ENCODE data around the gene DYNC1H1.
A peak's percentile ranks its signal among the peaks of the same experiment; 100 is the strongest.

DYNC1H1 gene

DNA sequence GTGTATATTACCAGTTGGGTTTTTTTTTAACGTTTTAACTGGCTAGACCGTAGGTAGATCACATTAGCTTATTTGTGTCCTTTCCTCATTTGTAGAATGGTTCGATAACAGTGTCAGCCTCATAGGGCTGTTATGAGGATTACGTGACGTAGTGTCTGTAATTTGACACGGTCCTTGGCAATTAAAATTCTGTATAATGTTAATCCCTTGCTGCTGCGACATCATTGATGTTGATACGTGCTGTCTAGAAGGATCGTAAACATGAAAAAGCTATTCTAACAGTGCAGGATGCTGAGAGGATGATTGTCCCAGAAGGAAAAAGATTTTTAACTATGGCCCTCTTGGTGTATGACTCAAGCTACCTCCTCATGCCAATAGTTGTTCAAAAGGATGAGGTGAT, 71.5 kb downstream of the DYNC1H1 start:
- DNase-seq (ENCODE audit: low read depth) = no peak

DNA sequence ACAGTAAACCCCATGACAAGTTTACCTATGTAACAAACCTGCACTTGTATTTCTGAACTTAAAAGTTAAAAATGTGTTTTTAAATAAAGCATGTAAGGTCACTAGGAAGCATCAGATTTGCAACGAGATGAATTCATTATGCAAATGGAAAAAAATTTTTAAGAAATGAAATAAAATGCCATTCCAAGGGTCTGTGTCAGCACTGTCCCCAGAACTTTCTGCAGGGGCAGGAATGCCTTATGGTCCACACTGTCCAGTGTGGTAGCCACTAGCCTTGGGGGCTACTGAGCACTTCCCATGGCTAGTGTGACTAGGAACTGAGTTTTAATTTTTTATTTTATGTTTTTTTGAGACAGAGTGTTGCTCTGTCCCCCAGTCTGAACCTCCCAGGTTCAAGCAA, 73.3 kb downstream of the DYNC1H1 start:
- no peak for DNase-seq (ENCODE audit: low read depth)

DNA sequence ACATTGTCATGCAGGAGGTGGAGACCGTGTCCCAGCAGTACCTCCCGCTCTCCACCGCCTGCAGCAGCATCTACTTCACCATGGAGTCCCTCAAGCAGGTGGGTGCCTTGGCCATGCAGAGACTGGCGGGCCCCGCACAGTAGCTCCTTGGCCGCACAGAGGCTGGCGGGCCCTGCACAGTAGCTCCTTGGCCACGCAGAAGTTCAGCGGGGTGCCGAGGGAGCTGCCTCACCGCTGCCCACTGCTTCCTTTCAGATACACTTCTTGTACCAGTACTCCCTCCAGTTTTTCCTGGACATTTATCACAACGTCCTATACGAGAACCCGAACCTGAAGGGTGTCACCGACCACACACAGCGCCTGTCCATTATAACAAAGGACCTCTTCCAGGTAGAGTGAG, 74.8 kb downstream of the DYNC1H1 start:
- no peak for DNase-seq (ENCODE audit: low read depth)

DNA sequence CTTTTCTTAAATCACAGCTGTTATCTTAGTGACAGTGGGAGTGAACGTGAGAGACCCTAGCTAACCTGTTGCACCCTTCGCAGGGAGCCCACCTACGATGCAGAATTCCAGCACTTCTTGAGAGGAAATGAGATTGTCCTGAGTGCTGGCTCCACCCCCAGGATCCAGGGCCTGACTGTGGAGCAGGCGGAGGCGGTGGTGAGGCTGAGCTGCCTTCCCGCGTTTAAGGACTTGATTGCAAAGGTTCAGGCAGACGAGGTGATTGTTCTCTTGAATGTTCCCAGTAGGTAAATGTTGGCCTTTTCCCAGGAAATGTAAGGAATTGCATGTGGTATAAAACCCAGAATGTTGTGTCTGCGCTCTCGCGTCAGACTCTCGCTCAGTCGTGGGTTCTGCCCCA, 75.8 kb downstream of the DYNC1H1 start:
- no peak for DNase-seq (ENCODE audit: low read depth)

DNA sequence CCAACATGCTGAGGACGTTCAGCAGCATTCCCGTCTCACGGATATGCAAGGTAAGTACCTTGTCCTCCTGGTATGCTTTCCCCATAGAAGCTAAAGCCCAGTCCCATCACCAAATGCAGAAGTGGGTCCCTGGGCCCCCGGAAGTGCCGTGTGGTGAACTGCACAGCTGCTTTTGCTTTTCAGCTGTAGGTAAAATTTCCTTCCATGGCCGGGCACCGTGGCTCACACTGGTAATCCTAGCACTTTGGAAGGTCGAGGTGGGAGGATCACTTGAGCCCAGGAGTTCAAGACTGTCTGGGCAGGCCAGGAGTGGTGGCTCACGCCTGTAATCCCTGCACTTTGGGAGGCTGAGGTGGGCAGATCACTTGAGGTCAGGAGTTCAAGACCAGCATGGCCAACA, 78.3 kb downstream of the DYNC1H1 start:
- no peak for DNase-seq (ENCODE audit: low read depth)

DNA sequence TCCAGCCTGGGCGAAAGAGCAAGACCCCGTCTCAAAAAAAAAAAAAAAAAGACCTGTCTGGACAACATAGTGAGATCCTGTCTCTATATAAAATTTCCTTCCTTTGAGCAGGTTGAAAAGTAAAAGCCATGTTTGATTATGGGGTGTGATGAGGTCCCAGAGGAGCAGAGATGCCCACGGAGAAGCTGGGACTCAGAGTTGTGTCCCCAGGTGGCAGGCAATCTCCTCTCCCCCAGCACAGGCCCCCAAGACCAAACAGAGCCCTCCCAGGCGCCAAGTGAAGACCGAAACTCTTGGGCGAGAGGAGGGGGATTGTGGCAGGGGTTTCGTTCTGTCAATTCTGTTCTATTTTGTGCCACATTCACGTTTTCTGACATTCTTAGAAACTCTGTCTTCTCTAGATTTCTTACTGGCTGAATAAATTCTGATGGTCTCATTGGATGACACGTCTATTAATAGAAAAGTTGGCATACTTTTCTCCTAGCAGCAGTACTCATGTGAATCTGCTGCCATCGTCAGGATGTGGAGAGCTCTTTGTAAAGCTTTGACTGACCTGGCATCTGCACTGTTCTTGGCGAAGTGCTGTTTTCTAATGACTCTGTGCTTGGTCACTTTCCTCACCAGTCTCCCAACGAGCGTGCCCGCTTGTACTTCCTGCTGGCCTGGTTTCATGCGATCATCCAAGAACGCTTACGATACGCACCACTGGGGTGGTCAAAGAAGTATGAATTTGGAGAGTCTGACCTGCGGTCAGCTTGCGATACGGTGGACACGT, 79.1 kb downstream of the DYNC1H1 start:
- DNase-seq (ENCODE audit: low read depth) = no peak

DNA sequence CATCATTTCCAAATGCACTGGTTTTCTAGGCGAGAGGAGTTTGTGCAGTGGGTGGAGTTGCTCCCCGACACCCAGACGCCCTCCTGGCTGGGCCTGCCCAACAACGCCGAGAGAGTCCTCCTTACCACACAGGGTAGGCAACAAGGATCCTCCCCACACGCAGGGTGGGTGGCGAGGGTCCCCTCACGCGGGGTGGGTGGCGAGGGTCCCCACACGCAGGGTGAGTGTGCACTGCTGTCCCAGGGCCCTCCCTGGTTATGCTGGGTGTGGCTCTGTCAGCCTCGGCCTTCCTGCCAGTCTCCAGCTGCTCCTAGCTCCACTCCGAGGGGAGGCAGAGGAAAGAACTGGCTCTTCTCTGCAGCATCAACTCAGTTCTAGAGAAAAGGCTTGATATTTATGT, 80.2 kb downstream of the DYNC1H1 start:
- no peak for DNase-seq (ENCODE audit: low read depth)

DNA sequence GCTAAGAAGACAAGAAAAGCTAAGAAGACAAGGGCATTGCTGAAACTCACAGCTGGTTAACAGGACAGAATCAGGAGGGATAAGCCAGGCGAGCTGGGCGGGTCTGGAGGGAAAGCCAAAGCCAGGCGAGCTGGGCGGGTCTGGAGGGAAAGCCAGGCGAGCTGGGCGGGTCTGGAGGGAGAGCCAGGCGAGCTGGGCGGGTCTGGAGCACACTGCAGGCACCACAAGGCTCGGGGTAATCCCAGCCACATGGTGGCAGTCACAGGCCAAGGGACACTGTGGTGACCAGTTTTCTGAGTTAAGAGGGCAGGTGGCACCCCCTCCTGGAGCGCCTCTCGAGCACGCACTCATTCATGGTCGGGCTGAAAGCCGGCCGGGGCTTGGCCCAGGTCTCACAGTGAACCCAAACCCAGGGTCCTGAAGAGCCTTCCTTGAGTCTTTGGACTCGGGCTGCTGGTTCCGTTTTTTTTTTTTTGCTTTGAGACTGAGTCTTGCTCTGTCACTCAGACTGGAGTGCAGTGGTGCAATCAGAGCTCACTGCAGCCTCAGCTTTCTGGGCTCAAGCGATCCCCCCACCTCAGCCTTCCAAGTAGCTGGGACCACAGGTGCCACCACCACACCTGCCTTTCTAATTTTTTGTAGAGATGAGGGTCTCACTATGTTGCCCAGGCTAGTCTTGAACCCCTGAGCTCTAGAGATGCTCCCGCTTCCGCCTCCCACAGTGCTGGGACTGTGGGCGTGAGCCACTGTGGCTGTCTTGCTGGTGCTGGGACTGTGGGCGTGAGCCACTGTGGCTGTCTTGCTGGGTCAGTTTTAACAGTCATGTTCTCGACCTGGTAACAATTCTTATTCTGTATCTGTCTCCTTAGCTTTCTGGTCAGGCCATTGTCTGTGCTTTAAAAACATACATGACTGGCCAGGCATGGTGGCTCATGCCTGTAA, 82.2 kb downstream of the DYNC1H1 start:
- DNase-seq (ENCODE audit: low read depth) = no peak

DNA sequence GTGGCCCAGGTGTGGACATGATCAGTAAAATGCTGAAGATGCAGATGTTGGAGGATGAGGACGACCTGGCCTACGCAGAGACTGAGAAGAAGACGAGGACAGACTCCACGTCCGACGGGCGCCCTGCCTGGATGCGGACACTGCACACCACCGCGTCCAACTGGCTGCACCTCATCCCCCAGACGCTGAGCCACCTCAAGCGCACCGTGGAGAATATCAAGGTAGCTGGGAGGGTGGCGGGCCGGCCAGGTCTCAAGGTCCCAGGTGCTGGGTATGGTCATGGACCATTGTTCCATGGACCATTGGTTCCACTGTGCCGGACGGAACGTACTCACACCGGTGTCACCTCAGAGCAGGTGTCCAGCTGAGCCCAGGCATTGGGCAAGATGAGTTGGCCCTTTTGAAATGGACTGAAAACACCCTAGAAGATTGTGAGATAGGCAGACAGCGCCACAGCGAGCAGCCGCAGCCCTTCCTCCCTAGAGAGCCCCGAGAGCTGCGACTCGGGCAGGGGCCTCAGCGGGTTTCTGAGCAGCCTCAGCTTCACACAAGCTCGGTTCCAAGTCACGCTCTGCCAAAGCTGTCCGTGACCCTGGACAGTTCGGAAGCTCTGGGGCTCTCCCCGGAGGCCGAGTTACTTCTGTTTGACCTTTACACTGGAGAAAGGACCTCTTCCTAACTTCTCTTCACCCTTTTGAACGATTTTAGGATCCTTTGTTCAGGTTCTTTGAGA, 83.6 kb downstream of the DYNC1H1 start:
- no peak for DNase-seq (ENCODE audit: low read depth)

DNA sequence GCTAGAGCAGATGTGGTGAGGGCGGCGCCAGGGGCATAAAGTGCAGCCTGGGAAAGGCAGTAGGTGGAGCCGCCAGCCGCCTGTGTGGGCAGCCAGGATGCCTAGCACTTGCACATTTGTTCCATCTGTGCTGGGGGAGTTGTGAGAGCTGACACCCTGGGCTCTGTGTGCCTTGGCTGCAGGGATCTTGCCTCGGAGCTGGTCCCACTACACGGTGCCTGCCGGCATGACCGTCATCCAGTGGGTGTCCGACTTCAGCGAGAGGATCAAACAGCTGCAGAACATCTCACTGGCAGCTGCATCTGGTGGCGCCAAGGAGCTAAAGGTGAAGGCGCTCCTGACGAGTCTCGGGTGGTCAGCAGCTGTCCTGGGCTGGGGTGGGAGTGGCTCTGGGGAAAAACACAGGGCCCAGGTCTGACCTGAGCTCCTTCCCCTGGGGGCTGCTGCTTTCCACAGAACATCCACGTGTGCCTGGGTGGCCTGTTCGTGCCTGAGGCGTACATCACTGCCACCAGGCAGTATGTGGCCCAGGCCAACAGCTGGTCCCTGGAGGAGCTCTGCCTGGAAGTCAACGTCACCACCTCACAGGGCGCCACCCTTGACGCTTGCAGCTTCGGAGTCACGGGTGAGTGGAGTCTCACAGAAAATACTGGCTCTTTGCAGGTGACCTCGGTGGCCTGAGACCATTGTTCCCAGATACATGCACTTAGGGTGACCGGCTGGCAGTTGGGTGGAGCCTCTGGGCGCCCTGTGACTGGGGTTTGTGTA, 85.1 kb downstream of the DYNC1H1 start:
- DNase-seq (ENCODE audit: low read depth) = no peak

DNA sequence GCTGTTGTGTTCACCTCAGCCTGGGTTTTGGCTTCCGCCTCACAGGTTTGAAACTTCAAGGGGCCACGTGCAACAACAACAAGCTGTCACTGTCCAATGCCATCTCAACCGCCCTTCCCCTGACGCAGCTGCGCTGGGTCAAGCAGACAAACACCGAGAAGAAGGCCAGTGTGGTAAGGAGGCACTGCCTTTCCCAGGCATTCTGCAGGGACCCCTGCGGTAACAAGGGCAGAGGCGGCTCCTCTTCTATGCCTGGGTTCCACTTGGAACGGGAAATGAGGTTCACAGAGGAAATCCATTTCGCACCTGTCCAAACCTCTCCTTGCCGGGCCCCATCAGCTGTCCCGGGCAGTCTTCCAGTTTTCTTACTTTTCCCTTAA, 85.6 kb downstream of the DYNC1H1 start:
- no peak for DNase-seq (ENCODE audit: low read depth)

DNA sequence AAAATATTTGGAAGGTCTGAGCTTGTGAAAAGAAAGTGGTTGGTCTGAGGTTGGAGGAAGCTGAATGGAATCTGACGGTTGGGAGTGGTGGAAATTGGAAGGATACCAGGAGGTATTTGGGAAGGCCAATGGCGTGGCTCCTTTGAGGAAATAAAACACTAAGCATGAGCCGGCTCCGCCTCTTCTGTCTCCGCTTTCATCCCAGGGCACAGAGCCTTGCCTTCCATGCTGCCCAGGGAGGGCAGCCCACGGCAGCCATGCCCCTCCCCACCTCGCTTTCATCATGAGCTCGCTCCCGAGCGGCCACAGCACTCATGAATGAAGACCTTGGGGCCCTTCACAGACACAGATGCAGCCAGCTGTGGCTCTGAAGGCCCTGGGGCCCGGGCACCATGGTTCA, 86.3 kb downstream of the DYNC1H1 start:
- no peak for DNase-seq (ENCODE audit: low read depth)

DNA sequence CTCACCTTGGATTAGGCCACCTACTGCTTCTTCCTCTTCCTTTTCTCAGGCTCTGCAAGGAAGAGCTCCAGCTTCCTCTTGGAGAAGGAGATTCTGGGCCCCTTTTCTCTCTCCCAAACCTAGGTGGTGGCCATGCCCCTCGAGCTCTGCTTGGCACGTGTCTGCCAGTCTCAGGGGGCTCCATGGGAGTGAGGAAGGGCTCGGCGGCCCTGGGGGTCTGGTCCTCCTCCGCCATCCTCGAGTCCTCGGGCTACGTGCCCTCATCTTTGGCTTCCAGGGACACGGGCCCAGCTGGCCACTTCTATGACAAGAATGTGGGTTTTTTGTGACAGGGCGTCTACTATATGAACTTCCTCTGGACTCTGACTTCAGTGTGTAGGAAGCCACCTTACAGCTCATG, 88.1 kb downstream of the DYNC1H1 start:
- DNase-seq (ENCODE audit: low read depth) = no peak

DNA sequence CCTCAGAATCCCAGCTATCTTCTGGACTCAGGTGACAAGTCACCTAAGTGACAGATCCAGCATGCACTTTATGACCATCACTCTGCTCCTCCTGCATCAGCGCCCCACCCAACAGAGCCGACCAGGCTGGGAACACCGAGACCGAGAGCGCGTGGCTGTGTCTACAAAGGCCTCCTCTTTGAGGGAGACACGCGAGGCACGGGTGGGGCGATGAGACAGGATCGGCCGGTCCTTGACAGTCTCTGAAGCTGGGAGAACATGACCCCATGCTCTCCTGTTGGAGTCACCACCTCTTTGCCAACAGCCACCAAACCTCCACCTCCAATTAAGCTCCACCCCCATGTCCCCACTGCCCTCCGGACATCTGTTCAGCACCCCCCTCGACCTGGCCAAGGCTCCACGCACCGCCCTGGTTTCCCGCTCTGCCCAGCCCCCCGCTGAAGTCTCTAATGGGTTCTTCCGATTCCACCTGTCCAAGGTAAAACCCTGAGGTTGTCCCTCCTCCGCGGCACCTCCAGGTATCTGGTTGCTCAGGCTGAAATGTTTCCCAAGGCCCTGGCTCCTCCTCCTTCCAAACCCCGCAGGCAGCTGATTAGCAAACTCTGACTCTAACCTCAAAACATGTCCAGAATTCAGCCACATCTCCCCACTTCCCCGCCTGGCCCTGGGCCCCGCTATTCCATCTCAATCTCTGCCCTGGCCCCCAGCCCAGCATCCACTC, 91.0 kb downstream of the DYNC1H1 start:
- DNase-seq (ENCODE audit: low read depth) = no peak

DNA sequence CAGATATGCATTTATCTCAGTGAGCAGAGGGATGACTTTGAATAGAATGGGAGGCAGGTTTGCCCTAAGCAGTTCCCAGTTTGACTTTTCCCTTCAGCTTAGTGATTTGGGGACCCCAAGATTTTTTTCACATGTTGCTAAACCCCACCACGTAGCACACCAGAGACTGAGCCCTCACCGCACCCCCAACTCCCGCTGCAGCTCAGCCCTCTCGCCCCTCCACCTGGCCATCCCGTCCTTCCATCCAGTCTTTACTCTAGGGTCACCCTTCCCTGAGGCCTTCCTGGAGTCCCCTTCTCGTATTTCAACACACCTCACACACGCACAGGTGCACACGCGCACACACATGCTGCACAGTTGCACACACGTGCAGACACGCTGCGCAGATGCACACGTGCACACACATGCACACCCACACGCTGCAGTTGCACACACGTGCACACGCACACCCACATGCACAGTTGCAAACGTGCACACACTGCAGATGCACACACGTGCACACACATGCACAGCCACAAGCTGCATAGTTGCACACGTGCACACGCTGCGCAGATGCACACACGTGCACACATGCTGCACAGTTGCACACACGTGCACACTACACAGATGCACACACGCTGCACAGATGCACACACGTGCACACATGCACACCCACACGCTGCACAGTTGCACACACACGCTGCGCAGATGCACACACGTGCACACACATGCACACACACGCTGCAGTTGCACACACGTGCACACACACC, 92.5 kb downstream of the DYNC1H1 start:
- no peak for DNase-seq (ENCODE audit: low read depth)

DNA sequence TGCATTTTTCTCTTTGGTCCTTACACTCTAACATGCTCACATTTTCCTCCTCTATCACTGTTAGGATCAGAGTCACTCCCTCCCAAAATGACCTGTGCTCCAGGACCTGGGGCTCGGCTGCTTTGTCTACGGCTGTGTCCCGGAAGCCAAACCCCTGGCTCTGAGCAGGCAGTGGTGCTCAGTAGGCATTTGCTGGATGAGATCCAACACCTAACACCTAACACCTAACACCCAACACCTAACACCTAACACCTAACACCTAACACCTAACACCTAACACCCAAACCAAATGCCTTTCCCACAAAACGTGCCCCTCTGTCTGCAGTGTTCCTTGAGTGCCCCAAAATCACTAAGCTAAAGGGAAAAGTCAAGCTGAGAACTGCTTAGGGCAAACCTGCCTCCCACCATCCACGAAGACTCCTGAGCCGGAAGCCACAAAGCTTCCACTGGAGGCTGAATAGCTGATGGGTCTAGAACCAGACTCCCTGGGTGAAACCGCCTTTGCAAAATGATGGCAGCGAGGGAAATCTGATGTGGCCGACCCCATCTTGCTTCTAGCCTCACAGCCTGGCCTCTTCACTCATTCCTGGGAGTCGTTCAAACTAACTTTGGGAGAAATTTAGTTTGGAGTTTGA, 93.2 kb downstream of the DYNC1H1 start:
- no peak for DNase-seq (ENCODE audit: low read depth)

DNA sequence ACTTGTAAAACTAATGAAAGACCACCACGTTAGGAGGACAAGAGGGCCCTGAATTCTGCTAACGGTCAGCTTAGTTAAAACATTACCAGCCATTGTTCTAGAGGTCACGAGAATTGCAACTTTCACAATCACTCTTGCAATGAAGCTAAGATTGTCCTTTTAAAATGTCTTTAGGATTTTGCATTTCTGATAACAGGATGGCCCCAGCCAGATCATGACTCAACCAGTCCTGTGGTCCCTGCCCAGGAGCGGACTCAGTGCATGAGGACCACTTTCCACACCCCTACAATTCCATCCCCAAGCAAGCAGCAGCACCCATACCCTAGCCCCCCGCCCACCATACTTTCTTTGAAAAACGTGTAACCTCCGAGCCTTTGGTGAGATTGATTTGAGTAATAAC, 93.8 kb downstream of the DYNC1H1 start:
- no peak for DNase-seq (ENCODE audit: low read depth)

DNA sequence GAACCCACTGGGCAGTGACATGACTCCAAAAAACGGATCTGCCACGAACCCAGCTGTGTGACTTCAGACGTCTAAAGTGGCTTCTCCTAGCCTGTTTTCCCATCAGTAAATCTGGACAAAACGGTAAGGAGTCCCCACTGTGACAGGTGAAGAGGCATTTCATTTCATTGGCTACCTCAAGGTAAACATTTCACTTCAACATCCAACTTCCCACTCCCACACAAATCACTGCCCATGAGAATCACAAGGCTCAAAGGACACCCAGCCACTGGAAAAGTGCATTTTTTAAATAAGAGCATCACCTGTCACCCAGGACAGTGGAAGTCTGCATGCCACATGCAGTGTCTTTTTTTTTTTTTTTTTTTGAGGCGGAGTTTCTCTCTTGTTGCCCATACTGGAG, 94.6 kb downstream of the DYNC1H1 start:
- DNase-seq (ENCODE audit: low read depth) = no peak

DNA sequence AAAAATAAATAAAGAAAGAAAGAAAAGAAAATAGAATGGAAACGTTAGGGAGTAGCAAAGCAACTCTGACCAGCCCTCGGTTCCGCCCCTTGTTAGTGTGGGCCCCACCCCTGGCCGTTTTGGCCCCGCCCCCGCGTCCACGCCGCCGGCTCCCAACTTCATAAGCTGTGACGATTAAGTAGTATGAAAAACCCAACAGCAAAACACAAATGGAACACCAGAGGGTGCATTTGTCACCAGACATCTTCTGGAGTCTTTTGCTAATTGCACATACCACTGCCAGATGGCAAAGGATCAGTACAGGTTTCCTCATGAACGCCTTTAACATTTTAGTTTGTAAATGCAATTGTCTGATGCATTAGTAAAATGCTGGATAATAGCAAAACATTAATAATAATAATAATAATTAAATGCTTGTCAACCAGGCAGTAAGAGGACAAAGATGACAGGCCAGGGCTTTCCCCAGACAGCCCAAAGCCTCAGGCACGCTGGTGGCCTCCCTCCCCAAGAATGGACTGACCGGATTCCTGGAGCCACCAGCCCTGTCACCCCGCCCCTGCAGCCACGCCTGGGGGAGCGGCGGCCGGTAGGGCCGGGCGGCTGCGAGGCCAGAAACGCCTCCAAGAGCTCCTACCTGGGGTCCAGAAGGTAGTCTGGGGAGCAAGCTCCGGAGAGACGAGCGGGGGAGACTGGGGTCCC, 98.9 kb downstream of the DYNC1H1 start:
- peak; percentile 66 for DNase-seq (ENCODE audit: low read depth)
